ENCODE data around the gene TMEM214. TPM values are rescaled to one million over a fixed set of nuclear protein-coding genes. Genes with fewer than 3 reads are reported as not detected.

TMEM214 gene
- total and polyA plus RNA-seq, 12 donors: 24.7 to 53.4 (median 29.4) TPM

- DNase-seq: no peak
- Histone ChIP-seq H3K4me1 (peaks cover 10 to 63% (median 50%) of the 10 kb centered on the region in 9 donors), H3K27me3 (no peaks in the 10 kb centered on the region), H3K9me3 (no peaks in the 10 kb centered on the region), H3K4me3 (no peak overlapping the region), H3K36me3 (peaks cover 0 to 13% (median 0%) of the 10 kb centered on the region in 9 donors), H3K27ac (peak overlapping the region in 1 of 10 donors; percentile 26)
- WGBS, 2 donors: 87 to 91% methylated on average over 20 of the region's 20 CpGs
- no peak for TF ChIP-seq CTCF (IDR thresholded peaks at IDR 0.05)
- intact Hi-C loops (cut with DNase I): loop anchor here in 6 of 10 donors (5.0 to 10.0 kb wide), 4 partner anchors 49 to 121 kb away; partner anchors contain the start of gene TMEM214 (in 4 of the 6)
- ATAC-seq: no peak
These were observed 50.9 kb downstream of the TMEM214 start for GRCh38 chr2:27083410-27084296.

GRCh38 chr2:27084297-27085061 lies 51.7 kb downstream of the TMEM214 start:
- no peak for ATAC-seq
- TF ChIP-seq CTCF (IDR thresholded peaks at IDR 0.05): no peak
- Histone ChIP-seq H3K4me3 (no peak overlapping the region), H3K27me3 (no peaks in the 10 kb centered on the region), H3K36me3 (peaks cover 0 to 13% (median 0%) of the 10 kb centered on the region in 9 donors), H3K4me1 (peaks cover 10 to 63% (median 50%) of the 10 kb centered on the region in 9 donors), H3K27ac (peak overlapping the region in 3 of 10 donors; percentile 86 to 94 (median 89)), H3K9me3 (no peaks in the 10 kb centered on the region)
- 80 to 89% methylated on average over 6 of the region's 6 CpGs for WGBS, 2 donors
- intact Hi-C loops (cut with DNase I): loop anchor here in 9 of 10 donors (5.0 to 10.0 kb wide), 6 partner anchors 32 to 122 kb away; partner anchors contain the start of genes TMEM214 (in 6 of the 9) and AGBL5 (in 2 of the 9)
- DNase-seq: no peak

- intact Hi-C loops (cut with DNase I): loop anchor here in 8 of 10 donors (5.0 to 10.0 kb wide), 6 partner anchors 33 to 123 kb away; partner anchors contain the start of genes TMEM214 (in 4 of the 8) and AGBL5 (in 2 of the 8)
- Histone ChIP-seq H3K4me1 (peaks cover 10 to 61% (median 43%) of the 10 kb centered on the region in 9 donors), H3K36me3 (peaks cover 0 to 13% (median 0%) of the 10 kb centered on the region in 9 donors), H3K27ac (peak overlapping the region in 9 of 10 donors; percentile 86 to 98 (median 93)), H3K9me3 (no peaks in the 10 kb centered on the region), H3K27me3 (no peaks in the 10 kb centered on the region), H3K4me3 (peak overlapping the region in 9 of 10 donors; percentile 56 to 80 (median 74))
- no peak for ATAC-seq
- 50 to 55% methylated on average over 10 of the region's 10 CpGs for whole genome bisulfite sequencing, 2 donors
- peak in 1 of 9 donors; percentile 39 for TF ChIP-seq CTCF (IDR thresholded peaks at IDR 0.05)
- DNase-seq: no peak
These were observed 52.4 kb downstream of the TMEM214 start for GRCh38 chr2:27085062-27085672.
